ENCODE data around the gene AQP12A. TPM values are rescaled to one million over a fixed set of nuclear protein-coding genes. Genes with fewer than 3 reads are reported as not detected.
"Not testable (repeated sequence)": the region's sequence is repeated elsewhere in the genome, so short reads cannot be mapped to it uniquely, and the experiment has no call there.

AQP12A gene
- total RNA-seq, 2 experiments from 2014 or later = not detected

GRCh38 chr2:240648155-240648649 lies 43.5 kb upstream of the AQP12A start:
- Mint-ChIP-seq H3K9me3 (ENCODE audit: low read depth) (no peaks in the 10 kb centered on the region), H3K4me1 (peaks cover 10% of the 10 kb centered on the region), H3K27me3 (peaks cover 36% of the 10 kb centered on the region), H3K4me3 (no peak overlapping the region), H3K27ac (no peak overlapping the region), H3K36me3 (no peaks in the 10 kb centered on the region)
- DNase-seq (no peak), ATAC-seq (no peak)
- CTCF ChIA-PET = interaction anchor here (1.3 kb wide), 1 partner anchor 68 kb away, joined by 3 read pairs; no protein-coding TSS in a partner anchor

DNA sequence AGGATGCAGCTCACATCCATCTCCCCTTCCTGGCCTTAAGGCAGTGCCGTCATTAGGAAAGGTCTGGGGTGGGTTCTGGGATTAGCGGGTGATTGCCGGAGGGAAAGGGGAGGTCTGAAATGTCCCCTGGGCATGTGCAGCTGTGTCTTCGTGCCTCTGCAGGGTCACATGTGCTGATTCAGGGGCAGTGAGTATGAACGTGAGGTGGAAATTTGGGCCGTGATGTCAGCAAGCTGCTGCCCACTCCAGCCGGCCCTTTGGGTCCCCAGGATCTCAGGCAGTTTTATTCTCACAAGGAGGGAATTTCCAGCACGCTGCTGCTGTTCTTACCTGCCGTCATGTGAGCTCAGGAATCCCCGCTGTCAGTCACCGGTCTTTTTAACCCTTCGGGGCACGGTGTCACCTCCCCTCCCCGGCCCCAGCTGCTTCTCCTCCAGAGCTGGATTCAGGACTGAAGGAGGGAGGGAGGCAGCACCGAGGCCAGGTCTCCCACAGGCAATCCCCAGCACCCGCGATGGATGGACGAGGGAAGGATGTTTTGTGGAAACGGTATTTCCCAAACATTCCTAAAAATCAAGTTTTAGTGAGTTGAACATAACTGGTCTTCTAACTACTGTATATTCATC lies 42.9 kb upstream of the AQP12A start:
- no peak for ATAC-seq
- no peaks in the 10 kb centered on the region for H3K9me3 Mint-ChIP-seq (ENCODE audit: low read depth)
- H3K27me3 Mint-ChIP-seq = peaks cover 41% of the 10 kb centered on the region

GRCh38 chr2:240649331-240649730 lies 42.3 kb upstream of the AQP12A start:
- Mint-ChIP-seq H3K27ac (no peak overlapping the region), H3K4me3 (no peak overlapping the region), H3K4me1 (peaks cover 10% of the 10 kb centered on the region), H3K27me3 (peaks cover 42% of the 10 kb centered on the region), H3K9me3 (ENCODE audit: low read depth) (no peaks in the 10 kb centered on the region), H3K36me3 (no peaks in the 10 kb centered on the region)
- CTCF ChIA-PET = no interaction called here
- ATAC-seq (no peak), DNase-seq (no peak)

More for the DNA sequence above, 42.9 kb upstream of the AQP12A start:
- no peaks in the 10 kb centered on the region for H3K36me3 Mint-ChIP-seq
- CTCF ChIA-PET = interaction anchor here (1.3 kb wide), 1 partner anchor 69 kb away, joined by 3 read pairs; no protein-coding TSS in a partner anchor
- peaks cover 10% of the 10 kb centered on the region for H3K4me1 Mint-ChIP-seq
- H3K27ac Mint-ChIP-seq = no peak overlapping the region
- DNase-seq = no peak
- H3K4me3 Mint-ChIP-seq = no peak overlapping the region

GRCh38 chr2:240650254-240650965 lies 41.3 kb upstream of the AQP12A start:
- ATAC-seq = no peak
- CTCF ChIA-PET = no interaction called here
- H3K36me3 Mint-ChIP-seq = no peaks in the 10 kb centered on the region

DNA sequence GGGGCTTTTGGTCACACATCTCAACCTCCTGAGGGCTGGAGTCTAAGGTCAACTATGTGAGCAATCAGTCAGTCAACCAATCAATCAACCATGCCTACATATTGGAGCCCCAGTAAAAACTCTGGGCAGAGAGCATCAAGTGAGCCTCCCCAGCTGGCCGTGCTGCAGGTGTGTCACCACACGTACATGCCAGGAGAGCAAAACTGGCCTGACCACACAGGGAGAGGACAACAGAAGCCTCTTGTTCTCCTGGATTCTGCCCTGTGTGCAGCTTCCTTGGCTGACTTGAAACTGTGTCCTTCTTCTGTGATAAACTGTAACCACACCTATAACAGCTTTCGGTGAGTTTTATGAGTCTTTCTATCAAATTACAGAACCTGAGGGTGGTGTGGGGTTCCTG lies 40.5 kb upstream of the AQP12A start:
- peaks cover 18% of the 10 kb centered on the region for H3K4me1 Mint-ChIP-seq
- ATAC-seq (no peak), DNase-seq (no peak)
- no peaks in the 10 kb centered on the region for H3K9me3 Mint-ChIP-seq (ENCODE audit: low read depth)
- peaks cover 56% of the 10 kb centered on the region for H3K27me3 Mint-ChIP-seq
- H3K4me3 Mint-ChIP-seq = no peak overlapping the region
- H3K36me3 Mint-ChIP-seq = no peaks in the 10 kb centered on the region
- no peak overlapping the region for H3K27ac Mint-ChIP-seq
- CTCF ChIA-PET = no interaction called here

More at GRCh38 chr2:240650254-240650965, 41.3 kb upstream of the AQP12A start:
- Mint-ChIP-seq H3K4me3 (no peak overlapping the region), H3K27me3 (peaks cover 53% of the 10 kb centered on the region), H3K9me3 (ENCODE audit: low read depth) (no peaks in the 10 kb centered on the region), H3K27ac (no peak overlapping the region), H3K4me1 (peaks cover 19% of the 10 kb centered on the region)
- DNase-seq = peak; percentile 29

DNA sequence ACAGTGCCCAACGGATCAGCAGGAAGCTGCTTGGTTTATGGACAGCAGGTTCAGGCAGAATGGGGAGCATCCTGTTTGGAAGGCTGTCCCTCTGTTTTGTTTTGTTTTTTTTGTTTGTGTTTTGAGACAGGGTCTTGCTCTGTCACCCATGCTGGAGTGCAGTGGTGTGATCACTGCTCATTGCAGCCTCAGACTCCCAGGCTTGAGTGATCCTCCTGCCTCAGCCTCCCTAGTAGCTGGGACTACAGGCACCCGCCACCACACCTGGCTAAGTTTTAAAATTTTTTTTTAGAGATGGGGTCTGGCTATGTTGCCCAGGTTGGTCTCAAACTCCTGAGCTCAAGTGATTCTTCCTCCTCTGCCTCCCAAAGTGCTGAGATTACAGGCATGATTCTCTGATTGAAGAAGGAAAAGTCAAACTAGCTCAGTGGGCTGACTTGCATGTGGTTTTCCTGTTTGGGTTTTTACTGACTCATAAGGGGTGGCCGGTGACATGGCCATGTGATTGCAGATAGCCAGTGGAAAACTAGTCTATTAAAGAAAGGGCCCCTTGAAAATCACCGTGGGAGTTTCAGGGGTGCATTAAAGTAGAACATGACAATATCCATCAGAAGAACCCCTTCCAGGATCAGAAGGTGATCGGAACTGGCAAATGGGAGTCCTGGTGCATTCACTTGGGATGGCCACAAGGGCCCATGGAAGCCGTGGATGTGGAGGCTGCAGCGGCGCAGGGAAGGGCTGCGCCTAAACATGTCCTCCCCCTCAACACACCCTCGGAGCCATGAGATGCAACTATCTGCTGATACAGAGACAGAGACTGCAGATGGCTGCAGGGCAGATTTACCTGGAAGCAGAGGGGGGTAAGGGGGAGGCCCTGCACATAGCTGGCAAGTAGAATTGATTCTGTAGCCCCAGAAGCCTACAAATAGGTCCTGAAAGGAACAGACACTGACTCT lies 35.5 kb upstream of the AQP12A start:
- Mint-ChIP-seq H3K27ac (no peak overlapping the region), H3K27me3 (peaks cover 65% of the 10 kb centered on the region), H3K4me1 (peaks cover 25% of the 10 kb centered on the region), H3K4me3 (no peak overlapping the region), H3K9me3 (ENCODE audit: low read depth) (no peaks in the 10 kb centered on the region), H3K36me3 (no peaks in the 10 kb centered on the region)
- CTCF ChIA-PET = interaction anchor here (1.4 to 1.9 kb wide), 4 partner anchors 31 to 142 kb away, joined by 3 to 7 read pairs (median 6); partner anchors contain the start of gene GPR35
- ATAC-seq (peak; percentile 97), DNase-seq (peak; percentile 75)

DNA sequence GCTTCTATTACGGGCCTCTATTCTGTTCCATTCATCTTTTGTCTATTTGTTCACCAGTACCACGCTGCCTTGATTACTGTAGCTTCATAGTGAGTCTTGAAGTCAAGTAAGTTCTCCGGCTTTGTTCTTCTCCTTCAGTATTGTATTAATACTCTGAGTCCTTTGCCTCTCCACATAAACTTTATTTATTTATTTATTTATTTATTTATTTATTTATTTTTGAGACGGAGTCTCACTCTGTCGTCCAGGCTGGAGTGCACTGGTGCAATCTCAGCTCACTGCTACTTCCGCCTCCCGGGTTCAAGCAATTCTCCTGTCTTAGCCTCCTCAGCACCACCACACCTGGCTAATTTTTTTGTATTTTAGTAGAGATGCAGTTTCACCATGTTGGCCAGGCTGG lies 31.8 kb upstream of the AQP12A start:
- peaks cover 21% of the 10 kb centered on the region for H3K4me1 Mint-ChIP-seq
- H3K9me3 Mint-ChIP-seq (ENCODE audit: low read depth); ATAC-seq; DNase-seq; H3K27ac Mint-ChIP-seq; H3K4me3 Mint-ChIP-seq; H3K36me3 Mint-ChIP-seq; CTCF ChIA-PET: not testable (repeated sequence)
- peaks cover 61% of the 10 kb centered on the region for H3K27me3 Mint-ChIP-seq

GRCh38 chr2:240662681-240663080 lies 29.0 kb upstream of the AQP12A start:
- Mint-ChIP-seq H3K27me3 (peaks cover 65% of the 10 kb centered on the region), H3K27ac (no peak overlapping the region), H3K4me1 (no peaks in the 10 kb centered on the region), H3K9me3 (ENCODE audit: low read depth) (peaks cover 4% of the 10 kb centered on the region), H3K36me3 (peaks cover 6% of the 10 kb centered on the region), H3K4me3 (no peak overlapping the region)
- DNase-seq = no peak
- ATAC-seq = no peak
- CTCF ChIA-PET = interaction anchor here (1.4 kb wide), 1 partner anchor 41 kb away, joined by 3 read pairs; no protein-coding TSS in a partner anchor

- CTCF ChIA-PET = interaction anchor here (1.4 kb wide), 1 partner anchor 42 kb away, joined by 3 read pairs; no protein-coding TSS in a partner anchor
- H3K4me1 Mint-ChIP-seq = no peaks in the 10 kb centered on the region
- H3K27me3 Mint-ChIP-seq = peaks cover 67% of the 10 kb centered on the region
- H3K36me3 Mint-ChIP-seq = peaks cover 6% of the 10 kb centered on the region
- no peak overlapping the region for H3K4me3 Mint-ChIP-seq
- DNase-seq (no peak), ATAC-seq (no peak)
- no peak overlapping the region for H3K27ac Mint-ChIP-seq
- peaks cover 4% of the 10 kb centered on the region for H3K9me3 Mint-ChIP-seq (ENCODE audit: low read depth)
Measured at GRCh38 chr2:240663546-240664190, 28.0 kb upstream of the AQP12A start.

- peaks cover 59% of the 10 kb centered on the region for H3K27me3 Mint-ChIP-seq
- no peak for DNase-seq
Measured at GRCh38 chr2:240664622-240665021, 27.0 kb upstream of the AQP12A start.

DNA sequence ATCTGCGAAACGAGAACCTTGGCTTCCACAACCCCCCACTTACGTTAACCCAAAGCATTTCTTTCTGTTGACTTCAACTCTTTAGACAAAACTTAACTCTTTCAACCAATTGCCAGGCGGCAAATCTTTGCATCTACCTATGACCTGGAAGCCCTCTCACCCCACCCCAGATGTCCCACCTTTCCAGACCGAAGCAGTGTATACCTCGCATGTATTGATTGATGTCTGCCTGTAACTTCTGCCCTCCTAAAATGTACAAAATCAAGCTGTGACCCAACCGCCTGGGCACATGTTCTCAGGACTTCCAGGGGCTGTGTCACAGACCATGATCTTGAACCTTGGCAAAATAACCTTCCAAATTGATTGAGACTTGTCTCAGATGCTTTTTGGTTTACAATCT lies 21.3 kb upstream of the AQP12A start:
- Mint-ChIP-seq H3K27me3 (peaks cover 70% of the 10 kb centered on the region), H3K9me3 (ENCODE audit: low read depth) (no peaks in the 10 kb centered on the region), H3K36me3 (peaks cover 2% of the 10 kb centered on the region), H3K4me3 (no peak overlapping the region), H3K4me1 (no peaks in the 10 kb centered on the region), H3K27ac (no peak overlapping the region)
- CTCF ChIA-PET = no interaction called here
- no peak for DNase-seq
- no peak for ATAC-seq

More at GRCh38 chr2:240664622-240665021, 27.0 kb upstream of the AQP12A start:
- Mint-ChIP-seq H3K4me1 (no peaks in the 10 kb centered on the region), H3K4me3 (no peak overlapping the region), H3K27ac (no peak overlapping the region), H3K9me3 (ENCODE audit: low read depth) (peaks cover 4% of the 10 kb centered on the region), H3K36me3 (peaks cover 6% of the 10 kb centered on the region)
- ATAC-seq = no peak
- CTCF ChIA-PET = no interaction called here

GRCh38 chr2:240670950-240671349 lies 20.7 kb upstream of the AQP12A start:
- CTCF ChIA-PET = no interaction called here
- H3K27me3 Mint-ChIP-seq = peaks cover 66% of the 10 kb centered on the region
- no peak overlapping the region for H3K4me3 Mint-ChIP-seq
- H3K4me1 Mint-ChIP-seq = no peaks in the 10 kb centered on the region
- no peaks in the 10 kb centered on the region for H3K9me3 Mint-ChIP-seq (ENCODE audit: low read depth)
- no peak overlapping the region for H3K27ac Mint-ChIP-seq
- ATAC-seq (no peak), DNase-seq (no peak)
- H3K36me3 Mint-ChIP-seq = peaks cover 2% of the 10 kb centered on the region

All from activated CD8-positive, alpha-beta memory T cell treated with anti-CD3 and anti-CD28 coated beads, Interleukin-2, amount 10 ng/mL, durations not matched to agents 7 days and 5 days (primary cell).